ENCODE data around the gene ZNF346.
"Not testable (repeated sequence)": the region's sequence is repeated elsewhere in the genome, so short reads cannot be mapped to it uniquely, and the experiment has no call there.

The ZNF346 gene

GRCh38 chr5:177010153-177010552 is 12.3 kb upstream of the ZNF346 start:
- no peak for DNase-seq

- no peak for DNase-seq
Observed at GRCh38 chr5:177015156-177015555, 7.3 kb upstream of the ZNF346 start.

GRCh38 chr5:177018341-177018740 is 4.2 kb upstream of the ZNF346 start:
- no peak for DNase-seq

GRCh38 chr5:177020033-177020432 is 2.5 kb upstream of the ZNF346 start:
- DNase-seq, result no peak

GRCh38 chr5:177023303-177023664 is 788 bp downstream of the ZNF346 start:
- DNase-seq, result no peak

- no peak for DNase-seq
Observed at GRCh38 chr5:177024559-177024958, 2.1 kb downstream of the ZNF346 start.

GRCh38 chr5:177025101-177025601 is 2.7 kb downstream of the ZNF346 start:
- no peak for DNase-seq

GRCh38 chr5:177027665-177028064 is 5.2 kb downstream of the ZNF346 start:
- DNase-seq, result no peak

- DNase-seq, result no peak
Observed at GRCh38 chr5:177029498-177029897, 7.0 kb downstream of the ZNF346 start.

- no peak for DNase-seq
Observed at GRCh38 chr5:177035976-177036375, 13.5 kb downstream of the ZNF346 start.

GRCh38 chr5:177036443-177036842 is 13.9 kb downstream of the ZNF346 start:
- DNase-seq, result no peak

GRCh38 chr5:177036921-177037320 is 14.4 kb downstream of the ZNF346 start:
- no peak for DNase-seq

- DNase-seq, result no peak
Observed at GRCh38 chr5:177040814-177041420, 18.4 kb downstream of the ZNF346 start.

GRCh38 chr5:177041936-177042335 is 19.4 kb downstream of the ZNF346 start:
- DNase-seq, result no peak

- no peak for DNase-seq
Observed at GRCh38 chr5:177043114-177043513, 20.6 kb downstream of the ZNF346 start.

GRCh38 chr5:177043958-177044357 is 21.5 kb downstream of the ZNF346 start:
- no peak for DNase-seq

GRCh38 chr5:177044641-177045040 is 22.1 kb downstream of the ZNF346 start:
- no peak for DNase-seq

GRCh38 chr5:177045631-177046030 is 23.1 kb downstream of the ZNF346 start:
- DNase-seq, result no peak

- DNase-seq, result not testable (repeated sequence)
Observed at GRCh38 chr5:177048531-177048930, 26.0 kb downstream of the ZNF346 start.

- no peak for DNase-seq
Observed at GRCh38 chr5:177049285-177049684, 26.8 kb downstream of the ZNF346 start.

- no peak for DNase-seq
Observed at GRCh38 chr5:177064500-177065277, 42.2 kb downstream of the ZNF346 start.

- DNase-seq, result no peak
Observed at GRCh38 chr5:177065491-177065890, 43.0 kb downstream of the ZNF346 start.

GRCh38 chr5:177066224-177066623 is 43.7 kb downstream of the ZNF346 start:
- no peak for DNase-seq

GRCh38 chr5:177067503-177067902 is 45.0 kb downstream of the ZNF346 start:
- no peak for DNase-seq
